AG09319 (cell line): ENCODE measurements around the gene INPP4B.

ENCODE experiments used
- DNase-seq: peaks from one replicate; pipeline ENCODE4 v3.0.0-alpha.2; 2010; ENCODE audit warnings: low read depth; ENCODE audit errors: extremely low read depth
- TF ChIP-seq, protein P1 (sequence below): IDR thresholded peaks from 2 replicates; pipeline ENCODE4 v1.5.1; 2011; ENCODE audit warnings: low read depth, mild to moderate bottlenecking, inconsistent platforms, low read length, moderate library complexity

INPP4B gene

DNA sequence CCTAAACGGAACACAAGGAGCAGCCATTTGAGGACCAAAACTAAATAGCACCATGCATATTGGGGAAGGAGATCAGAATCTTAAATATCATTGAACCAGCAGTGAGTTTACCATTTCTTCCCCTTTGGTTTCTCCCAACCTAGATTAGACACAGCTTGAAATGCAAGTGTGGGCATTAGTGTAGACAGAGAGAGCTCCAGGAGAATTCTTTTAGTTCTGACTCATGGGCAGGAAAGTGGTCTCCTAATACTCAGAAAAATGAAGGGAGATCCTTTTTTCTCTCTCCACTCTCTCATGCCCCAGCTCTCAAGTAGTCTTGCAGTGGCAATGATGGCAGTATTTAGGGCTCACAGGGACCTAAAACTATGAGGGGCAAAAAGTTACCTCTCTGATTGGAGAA lies 567.9 kb downstream of the INPP4B start:
- TF ChIP-seq, protein P1, sequence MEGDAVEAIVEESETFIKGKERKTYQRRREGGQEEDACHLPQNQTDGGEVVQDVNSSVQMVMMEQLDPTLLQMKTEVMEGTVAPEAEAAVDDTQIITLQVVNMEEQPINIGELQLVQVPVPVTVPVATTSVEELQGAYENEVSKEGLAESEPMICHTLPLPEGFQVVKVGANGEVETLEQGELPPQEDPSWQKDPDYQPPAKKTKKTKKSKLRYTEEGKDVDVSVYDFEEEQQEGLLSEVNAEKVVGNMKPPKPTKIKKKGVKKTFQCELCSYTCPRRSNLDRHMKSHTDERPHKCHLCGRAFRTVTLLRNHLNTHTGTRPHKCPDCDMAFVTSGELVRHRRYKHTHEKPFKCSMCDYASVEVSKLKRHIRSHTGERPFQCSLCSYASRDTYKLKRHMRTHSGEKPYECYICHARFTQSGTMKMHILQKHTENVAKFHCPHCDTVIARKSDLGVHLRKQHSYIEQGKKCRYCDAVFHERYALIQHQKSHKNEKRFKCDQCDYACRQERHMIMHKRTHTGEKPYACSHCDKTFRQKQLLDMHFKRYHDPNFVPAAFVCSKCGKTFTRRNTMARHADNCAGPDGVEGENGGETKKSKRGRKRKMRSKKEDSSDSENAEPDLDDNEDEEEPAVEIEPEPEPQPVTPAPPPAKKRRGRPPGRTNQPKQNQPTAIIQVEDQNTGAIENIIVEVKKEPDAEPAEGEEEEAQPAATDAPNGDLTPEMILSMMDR: no peak
- no peak for DNase-seq

DNA sequence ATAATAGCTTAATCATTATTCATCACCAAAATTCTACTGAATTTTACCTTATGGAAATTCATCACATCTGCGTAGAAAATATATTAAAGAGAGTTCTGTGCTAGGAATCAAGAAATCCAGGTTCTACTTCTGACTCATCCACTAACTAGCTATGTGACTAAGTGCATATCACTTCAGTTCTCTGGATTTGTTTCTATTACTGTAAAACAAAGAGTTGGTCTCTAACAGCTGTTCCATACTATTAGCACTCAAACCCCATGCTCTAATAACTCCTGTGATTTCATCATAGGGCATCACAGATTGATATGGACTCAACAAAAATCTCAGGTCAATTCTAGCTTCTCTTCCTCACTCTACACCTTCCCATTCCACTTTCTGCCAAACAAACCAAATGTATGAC lies 572.0 kb downstream of the INPP4B start:
- no peak for DNase-seq
- TF ChIP-seq, protein P1: no peak

DNA sequence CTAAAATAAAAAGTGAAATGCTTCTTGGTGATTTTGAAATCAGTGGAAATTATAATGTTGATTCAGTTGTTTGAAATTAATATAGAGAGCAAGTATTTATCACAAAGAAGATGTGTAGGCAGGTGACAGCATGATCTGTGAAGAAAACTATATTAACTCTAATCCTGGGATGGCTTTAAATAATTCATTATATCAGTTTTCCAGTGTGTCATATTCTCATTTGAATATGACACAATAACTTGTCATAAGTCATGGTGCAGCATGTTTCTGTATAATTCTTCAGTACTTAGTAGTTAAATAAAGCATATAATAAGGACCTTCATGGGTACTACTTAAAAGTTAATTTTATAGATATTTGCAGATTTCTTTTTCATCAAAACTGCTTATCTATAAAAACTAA lies 573.6 kb downstream of the INPP4B start:
- no peak for DNase-seq
- TF ChIP-seq, protein P1: no peak

DNA sequence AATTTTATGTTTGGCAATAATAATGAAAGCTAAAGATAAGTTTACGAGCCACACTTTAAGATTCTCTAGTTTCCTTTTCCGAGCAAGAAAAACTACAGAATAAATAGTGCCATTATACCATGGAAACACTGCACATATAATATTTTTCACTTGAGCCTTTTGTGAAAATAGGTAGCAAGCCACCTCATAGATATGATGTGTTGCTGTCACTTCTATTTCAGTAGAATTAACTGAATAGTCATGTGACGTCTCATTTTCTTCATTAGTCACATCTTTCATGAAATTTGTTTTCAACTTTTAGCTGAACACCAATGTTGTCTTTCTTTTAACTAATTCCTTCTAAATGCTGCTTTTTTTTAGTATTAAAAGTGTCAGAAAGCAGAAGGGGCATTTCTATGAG lies 574.3 kb downstream of the INPP4B start:
- TF ChIP-seq, protein P1: no peak
- DNase-seq: no peak

DNA sequence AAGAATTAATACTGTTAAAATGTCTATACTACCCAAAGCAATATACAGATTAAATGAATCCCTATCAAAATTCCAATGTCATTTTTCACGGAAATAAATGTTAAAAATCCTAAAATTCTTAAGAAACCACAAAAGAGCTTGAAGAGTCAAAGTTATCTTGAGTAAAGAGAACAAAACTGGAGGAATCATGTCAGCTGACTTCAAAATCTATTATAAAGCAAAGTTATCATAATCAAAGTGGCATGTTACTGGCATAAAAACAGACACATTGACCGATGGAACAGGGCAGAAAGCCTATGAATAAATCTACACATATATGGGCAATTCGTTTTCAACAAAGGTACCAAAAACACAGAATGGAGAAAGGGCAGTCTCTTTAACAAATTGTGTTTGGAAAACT lies 579.0 kb downstream of the INPP4B start:
- TF ChIP-seq, protein P1: no peak
- no peak for DNase-seq

DNA sequence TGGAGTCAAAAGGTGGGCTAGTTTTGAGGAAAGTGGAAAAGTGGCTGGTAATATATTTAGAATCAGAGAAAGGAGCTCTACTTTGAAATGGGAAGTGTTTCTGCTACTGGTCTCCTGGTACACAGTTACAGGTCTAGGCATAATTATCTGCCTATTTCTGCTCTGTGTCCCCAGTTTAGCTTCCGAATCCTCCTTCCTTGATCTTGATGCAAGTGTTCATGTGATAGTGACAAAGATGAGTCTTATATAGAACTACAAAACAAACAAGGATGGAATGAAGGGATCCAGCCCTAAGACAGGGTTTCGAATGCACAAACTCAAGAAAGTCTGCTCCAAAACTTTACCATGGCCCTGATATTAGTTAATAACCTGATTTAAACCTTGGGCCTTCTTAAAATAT lies 580.2 kb downstream of the INPP4B start:
- TF ChIP-seq, protein P1: no peak
- DNase-seq: no peak

DNA sequence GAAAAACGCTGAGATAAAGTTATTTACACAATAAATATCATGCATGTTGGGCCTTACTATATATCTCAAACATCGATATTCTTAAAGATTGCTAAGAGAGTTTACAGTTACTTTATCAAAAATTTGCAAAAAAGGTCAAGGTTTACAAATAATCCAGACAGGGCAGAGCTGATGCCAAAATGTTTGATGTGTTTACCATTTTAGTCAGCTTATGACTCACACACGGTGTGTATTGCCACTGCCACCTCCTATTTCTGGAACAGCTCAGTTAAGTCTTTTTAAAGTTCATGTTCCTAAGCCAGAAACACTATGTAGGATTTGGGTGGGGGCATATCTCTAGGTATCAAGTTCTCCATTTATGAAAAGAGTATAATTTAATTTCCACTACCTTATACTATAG lies 580.6 kb downstream of the INPP4B start:
- TF ChIP-seq, protein P1: no peak

More for the DNA sequence above, 580.6 kb downstream of the INPP4B start:
- DNase-seq: no peak
